ENCODE results near the gene SF3A2.
"Not testable (repeated sequence)": the region's sequence is repeated elsewhere in the genome, so short reads cannot be mapped to it uniquely, and the experiment has no call there.

- TF ChIP-seq TAF1 (IDR thresholded peaks at IDR 0.05; ENCODE audit: borderline replicate concordance, low read depth, low read length); NFIC (IDR thresholded peaks at IDR 0.05; ENCODE audit: low read depth, low read length); POLR2A (IDR thresholded peaks at IDR 0.05; ENCODE audit: low read depth, low read length); EZH2 (IDR thresholded peaks at IDR 0.05; ENCODE audit: borderline replicate concordance, control insufficient read depth, low read depth, low read length); CHD1 (IDR thresholded peaks at IDR 0.05; ENCODE audit: low read depth, low read length); POLR2AphosphoS5 (IDR thresholded peaks at IDR 0.05; ENCODE audit: low read length); SRF (IDR thresholded peaks at IDR 0.05; ENCODE audit: low read depth in 2 of 2, low read length in 2 of 2); TCF12 (IDR thresholded peaks at IDR 0.05; ENCODE audit: low read depth, low read length); SREBF2 (IDR thresholded peaks at IDR 0.05; ENCODE audit: low read length); ZNF274 (IDR thresholded peaks at IDR 0.05; ENCODE audit: insufficient read depth, insufficient read length): not testable (repeated sequence)
- TF ChIP-seq, protein P1, sequence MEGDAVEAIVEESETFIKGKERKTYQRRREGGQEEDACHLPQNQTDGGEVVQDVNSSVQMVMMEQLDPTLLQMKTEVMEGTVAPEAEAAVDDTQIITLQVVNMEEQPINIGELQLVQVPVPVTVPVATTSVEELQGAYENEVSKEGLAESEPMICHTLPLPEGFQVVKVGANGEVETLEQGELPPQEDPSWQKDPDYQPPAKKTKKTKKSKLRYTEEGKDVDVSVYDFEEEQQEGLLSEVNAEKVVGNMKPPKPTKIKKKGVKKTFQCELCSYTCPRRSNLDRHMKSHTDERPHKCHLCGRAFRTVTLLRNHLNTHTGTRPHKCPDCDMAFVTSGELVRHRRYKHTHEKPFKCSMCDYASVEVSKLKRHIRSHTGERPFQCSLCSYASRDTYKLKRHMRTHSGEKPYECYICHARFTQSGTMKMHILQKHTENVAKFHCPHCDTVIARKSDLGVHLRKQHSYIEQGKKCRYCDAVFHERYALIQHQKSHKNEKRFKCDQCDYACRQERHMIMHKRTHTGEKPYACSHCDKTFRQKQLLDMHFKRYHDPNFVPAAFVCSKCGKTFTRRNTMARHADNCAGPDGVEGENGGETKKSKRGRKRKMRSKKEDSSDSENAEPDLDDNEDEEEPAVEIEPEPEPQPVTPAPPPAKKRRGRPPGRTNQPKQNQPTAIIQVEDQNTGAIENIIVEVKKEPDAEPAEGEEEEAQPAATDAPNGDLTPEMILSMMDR (IDR thresholded peaks at IDR 0.05 in 2 of 3, conservative IDR thresholded peaks at IDR 0.05 in 1 of 3; ENCODE audit: control insufficient read depth in 2 of 3, extremely low read depth in 1 of 3, insufficient read depth in 1 of 3, low read depth in 3 of 3, low read length in 3 of 3): not testable (repeated sequence)
- TF ChIP-seq, protein P2, sequence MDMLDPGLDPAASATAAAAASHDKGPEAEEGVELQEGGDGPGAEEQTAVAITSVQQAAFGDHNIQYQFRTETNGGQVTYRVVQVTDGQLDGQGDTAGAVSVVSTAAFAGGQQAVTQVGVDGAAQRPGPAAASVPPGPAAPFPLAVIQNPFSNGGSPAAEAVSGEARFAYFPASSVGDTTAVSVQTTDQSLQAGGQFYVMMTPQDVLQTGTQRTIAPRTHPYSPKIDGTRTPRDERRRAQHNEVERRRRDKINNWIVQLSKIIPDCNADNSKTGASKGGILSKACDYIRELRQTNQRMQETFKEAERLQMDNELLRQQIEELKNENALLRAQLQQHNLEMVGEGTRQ (IDR thresholded peaks at IDR 0.05; ENCODE audit: borderline replicate concordance, low read depth, low read length): not testable (repeated sequence)
Observed at GRCh38 chr19:2200624-2201294, 35.9 kb upstream of the SF3A2 start.
